HG02840 (cell line): ENCODE measurements around the gene ZNF593OS.

ENCODE experiments used
- ATAC-seq: cut with Tn5 transposase; IDR thresholded peaks from one replicate; pipeline ENCODE4 v1.9.1; 2021; ENCODE audit warnings: mild to moderate bottlenecking, moderate library complexity, moderate number of reproducible peaks; ENCODE audit not compliant: unreplicated experiment, low FRiP score

ZNF593OS gene

DNA sequence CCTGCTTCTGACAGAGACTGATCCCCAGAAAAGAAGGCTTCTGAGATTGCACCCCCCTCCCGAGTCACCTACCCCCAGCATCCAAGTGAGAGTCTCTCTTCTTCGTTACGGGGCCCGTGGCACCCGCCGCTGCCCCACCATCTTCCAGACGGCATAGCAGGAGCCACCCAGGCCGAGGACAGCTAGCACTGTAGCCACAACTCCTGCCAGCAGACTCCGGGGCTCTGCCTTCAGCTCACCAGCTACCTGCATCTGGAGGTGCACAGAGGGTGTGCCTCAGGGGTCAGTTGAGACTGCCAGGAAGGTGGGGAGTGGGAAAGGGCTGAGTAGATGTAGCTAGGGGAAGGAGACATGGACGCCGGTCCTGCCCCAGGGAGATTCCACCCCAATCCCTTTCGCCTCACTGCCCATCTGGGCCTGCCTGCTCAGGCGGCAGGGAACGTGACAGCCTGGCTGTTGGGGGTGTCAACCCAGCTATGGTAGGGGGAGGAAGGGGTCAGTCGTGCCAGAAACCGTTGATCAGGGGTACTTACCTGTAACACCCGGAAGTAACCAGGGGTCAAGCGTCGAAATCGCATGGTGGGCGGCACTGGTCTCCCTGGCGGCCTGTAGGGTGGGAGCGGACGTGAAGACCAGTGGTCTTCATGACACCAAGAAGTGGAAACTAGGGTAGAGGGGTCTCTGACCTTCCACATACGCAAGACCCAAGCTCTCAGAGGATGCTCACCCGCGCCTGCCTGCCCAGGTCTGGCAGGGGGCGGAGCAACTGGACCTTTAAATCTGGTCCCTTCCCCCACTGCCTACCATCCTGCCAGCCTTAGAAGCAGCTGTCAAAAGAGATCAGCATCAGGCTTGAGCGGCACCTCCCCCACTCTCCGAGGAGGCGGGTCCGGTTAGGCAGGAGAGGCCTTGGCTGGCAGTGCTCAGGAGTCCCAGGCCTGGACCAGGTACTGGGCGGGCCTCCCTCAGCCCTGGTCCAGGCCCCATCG, at the start of gene ZNF593OS:
Gene ZNF593OS (minus strand): TSS at position 749 of the 989 bp plus-strand sequence. CDS start 171 bp downstream, at position 578.
- ATAC-seq, result no peak

DNA sequence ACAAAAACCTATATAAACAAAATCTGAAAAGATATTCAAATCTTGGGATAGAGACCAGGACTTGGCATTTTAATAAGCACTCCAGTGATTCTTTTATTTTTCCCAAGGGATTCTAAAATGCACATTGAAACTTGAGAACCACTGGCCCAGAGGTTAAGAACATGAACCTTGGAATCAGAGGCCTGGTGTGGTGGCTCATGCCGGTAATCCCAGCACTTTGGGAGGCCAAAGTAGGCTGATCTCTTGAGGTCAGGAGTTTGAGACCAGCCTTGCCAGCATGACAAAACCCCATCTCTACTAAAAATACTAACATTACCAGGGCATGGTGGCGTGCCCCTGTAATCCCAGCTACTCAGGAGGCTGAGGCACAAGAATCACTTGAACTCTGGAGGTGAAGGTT, 49.5 kb upstream of the ZNF593OS start:
- no peak for ATAC-seq

DNA sequence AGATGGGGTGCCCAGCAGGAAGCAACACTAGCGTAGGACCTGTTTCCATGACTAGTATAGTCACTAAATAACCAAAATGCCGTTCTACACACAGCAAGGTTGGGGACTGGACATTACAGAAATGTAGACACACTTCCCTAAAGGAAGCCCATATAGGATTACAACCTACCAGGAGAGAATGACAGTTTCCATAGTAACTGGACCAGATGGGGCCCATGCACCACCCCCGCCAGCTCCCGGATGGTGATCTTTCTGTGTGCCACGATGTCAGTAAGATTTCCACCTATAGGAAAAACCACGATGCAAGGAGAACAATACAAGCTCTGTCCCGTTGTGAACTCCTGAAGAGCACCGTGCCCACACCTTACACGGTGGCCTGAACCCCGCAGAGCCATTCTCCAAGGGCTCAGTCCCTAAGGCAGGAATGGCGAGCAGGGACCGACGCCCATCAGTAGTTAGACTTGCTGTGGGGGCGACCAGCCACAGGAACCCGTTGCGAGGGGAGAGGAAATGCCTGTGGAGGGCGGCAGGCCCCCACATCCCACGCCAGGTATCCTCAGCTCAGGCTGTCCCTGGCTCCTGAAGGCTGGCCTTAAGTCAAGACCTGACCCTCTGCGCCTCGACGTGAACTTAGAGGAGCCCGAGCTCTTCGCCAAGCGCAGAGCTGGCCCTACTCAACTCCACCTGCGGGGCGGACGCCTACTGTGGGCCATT, 48.7 kb upstream of the ZNF593OS start:
- no peak for ATAC-seq

DNA sequence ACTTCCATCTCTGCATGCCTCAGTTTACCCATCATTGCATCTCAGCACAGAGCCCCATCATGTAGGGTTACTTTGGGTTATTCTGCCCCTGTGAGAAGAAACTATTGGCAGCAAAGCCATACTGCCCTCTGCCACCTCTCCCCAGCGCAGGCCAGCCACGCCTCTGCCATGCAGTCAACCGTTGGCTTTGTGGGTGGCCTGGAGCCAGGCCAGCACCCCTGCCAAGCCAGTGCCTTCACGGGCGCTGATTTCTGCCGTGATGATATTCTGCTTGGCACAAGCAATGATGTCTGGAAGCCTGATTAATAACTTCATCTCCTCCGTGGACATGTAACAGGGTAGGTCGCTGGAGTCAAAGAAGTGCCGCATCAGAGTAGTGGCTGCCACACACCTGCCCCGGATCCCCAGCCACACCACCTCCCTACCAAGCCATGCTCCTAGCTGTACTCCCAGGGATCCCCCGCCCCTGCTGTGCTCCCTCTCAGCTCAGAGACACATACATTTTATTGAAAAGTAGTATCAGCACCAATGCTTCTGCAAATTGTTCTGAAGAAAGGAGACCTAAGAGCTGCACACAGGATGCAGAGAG, 47.4 kb upstream of the ZNF593OS start:
- ATAC-seq, result no peak

DNA sequence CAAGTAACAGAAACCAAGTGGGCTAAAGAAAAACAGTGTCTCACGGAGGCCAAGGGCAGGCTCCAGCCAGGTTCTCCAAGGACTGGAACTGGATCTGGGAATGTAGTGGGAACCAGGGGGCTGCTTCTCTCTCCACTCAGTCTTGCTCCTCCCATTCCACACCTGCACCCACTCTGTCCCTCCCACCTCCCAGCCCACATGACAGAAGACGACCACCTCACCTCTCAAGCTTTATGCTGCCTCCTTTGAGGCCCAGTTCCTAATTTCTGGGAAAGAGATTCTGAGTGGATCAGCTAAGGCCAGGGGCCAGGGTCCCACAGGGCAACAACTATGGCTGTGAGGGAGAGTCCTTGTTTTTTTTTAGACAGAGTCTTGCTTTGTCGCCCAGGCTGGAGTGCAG, 43.6 kb upstream of the ZNF593OS start:
- ATAC-seq, result no peak

DNA sequence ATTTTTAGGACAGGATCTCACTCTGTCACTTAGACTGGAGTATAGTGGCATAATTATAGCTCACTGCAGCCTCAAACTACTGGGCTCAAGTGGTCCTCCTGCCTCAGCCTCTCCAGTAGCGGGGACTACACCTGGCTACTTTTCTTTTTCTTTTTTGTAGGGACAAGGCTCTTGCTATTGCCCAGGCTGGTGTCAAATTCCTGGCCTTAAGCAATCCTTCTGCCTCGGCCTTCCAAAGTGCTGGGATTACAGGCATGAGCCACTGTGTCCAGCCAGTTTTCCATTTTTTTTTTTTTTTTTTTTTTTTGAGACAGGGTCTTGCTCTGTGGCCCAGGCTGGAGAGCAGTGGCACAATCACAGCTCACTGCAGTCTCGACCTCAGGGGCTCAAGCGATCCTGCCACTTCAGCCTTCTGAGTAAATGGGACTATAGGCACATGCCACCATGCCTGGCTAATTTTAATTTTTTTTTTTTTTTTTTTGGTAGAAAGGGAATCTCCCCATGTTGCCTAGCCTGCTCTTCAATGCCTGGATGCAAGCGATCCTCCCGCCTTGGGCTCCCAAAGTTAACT, 41.8 kb upstream of the ZNF593OS start:
- no peak for ATAC-seq

DNA sequence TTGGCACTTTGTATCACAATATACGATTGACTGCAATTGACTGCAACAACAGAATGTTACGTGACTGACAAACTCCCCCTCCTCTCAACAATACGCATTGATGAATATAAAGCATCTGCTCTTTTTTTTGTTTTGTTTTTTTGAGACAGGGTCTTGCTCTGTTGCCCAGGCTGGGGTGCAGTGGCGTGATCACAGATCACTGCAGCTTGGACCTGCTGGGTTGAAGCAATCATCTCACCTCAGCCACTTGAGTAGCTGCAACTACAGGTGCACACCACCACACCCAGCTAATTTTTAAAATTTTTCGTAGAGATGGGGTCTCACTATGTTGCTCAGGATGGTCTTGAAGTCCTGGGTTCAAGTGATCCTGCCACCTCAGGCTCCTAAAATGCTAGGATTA, 41.1 kb upstream of the ZNF593OS start:
- ATAC-seq, result no peak

DNA sequence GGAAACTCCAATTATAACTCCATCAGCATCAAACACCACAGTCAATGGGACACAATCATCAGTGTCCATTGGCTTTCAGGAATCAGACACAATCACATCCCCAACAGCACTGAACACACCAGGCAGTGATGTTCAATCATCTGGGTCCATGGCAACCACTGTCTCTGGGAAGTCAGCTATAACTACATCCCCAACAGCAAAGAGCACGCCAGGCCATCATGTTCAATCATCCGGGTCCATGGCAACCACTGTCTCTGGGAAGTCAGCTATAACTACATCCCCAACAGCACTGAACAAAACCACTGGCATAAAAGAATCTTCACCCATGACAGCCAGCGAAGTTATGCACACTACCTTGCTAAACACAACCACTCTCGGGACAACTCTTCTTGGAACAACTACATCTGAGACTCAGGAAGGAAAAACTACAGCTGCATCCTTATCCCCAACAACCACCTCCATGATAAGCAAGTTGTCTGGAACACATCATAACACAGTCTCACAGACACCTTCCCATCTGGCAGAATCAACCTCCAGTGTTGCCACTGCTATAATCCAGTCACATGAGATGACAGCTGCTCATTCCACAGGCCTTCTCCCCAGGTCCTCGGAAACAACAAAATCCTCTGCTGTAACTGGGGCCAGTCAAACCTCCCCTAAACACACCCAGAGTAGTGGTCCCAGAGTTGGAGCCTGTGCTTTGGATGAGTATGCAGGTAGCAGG, 38.7 kb upstream of the ZNF593OS start:
- ATAC-seq, result no peak

DNA sequence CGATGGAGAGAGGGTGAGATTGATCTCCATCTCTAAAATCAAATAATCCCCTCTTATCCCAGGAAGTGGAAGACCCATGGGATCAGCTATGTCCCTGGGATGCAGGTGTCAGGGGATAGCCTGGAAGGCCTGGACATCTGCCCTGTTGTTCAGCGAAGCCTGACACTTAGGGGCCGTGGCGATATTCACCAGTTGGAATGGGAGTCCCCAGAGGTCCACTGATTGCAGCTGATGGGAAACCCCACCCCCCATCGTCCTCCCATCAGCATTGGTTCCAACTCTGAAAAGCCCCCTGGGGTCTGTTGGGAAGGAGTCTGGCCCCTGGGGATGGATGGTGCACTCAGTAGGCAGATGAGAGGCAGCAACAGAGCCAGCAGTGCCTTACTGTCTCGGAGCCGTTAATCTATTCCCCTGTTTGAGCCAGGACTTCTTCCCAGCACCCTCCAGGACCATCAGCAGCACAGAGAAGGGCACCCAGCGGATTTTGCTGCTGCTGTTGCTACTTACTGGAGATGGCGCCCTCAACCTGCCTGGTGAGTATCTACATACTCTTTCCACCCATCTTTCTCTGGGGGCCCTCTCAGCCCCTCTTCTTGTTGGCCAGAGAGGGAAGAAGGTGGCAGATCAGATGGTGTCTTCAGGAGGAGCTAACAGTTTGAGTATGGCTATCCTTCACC, 32.1 kb upstream of the ZNF593OS start:
- no peak for ATAC-seq

DNA sequence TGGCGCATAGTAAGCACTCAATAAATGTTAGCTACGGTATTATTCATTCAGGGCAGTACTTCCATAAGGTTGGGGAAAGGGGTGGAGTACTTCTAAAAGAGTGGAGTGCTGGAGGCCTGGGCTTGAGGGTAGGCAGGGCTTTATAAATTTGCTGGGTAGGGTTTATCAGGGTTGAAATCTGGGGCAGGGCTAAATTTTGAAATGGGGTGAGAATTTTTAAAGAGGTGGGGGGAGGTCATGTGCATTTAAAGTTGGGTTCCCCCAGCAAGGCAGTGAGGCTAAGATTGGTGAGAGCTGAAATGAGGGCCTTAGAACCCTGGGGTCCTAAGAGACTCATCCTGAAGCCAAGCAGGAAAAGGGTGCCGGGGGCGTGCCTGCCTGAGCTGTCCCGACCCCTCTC, 28.8 kb upstream of the ZNF593OS start:
- no peak for ATAC-seq

DNA sequence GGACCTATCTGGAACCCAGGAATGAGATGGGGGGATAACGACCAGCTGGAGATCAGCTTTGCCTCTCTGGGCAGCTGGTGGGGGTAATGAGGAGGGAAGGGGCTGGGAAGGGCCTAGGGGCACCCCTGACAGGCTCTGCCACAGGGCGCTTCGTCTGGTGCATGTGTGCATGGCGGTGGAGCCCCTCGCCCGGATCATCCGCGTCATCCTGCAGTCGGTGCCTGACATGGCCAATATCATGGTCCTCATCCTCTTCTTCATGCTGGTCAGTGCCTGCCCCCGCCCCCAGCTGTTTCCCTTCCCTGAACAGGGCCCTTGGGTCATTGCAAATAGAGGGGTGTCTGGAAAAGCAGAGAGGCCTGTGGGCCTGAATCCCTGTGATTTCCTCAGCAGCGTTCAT, 26.2 kb upstream of the ZNF593OS start:
- ATAC-seq, result no peak

DNA sequence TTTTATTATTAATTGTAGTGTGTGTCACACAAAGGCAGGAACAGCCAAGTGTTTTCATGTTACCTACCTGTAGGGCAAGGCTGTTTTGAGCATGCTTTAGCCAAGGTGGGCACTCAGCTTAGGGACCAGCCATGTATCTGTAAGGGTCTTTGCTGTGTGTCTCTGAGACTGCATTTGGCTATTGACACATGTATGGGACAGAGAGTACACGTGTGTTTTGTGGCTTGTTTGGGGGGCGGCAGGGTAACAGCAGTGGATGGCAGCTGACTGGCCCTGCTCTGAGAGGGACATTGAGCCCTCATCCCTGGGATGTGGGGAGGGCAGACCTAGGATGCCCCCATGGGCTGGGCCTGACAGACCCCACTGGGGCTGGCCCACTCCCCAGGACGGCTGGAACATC, 25.7 kb upstream of the ZNF593OS start:
- ATAC-seq, result no peak

DNA sequence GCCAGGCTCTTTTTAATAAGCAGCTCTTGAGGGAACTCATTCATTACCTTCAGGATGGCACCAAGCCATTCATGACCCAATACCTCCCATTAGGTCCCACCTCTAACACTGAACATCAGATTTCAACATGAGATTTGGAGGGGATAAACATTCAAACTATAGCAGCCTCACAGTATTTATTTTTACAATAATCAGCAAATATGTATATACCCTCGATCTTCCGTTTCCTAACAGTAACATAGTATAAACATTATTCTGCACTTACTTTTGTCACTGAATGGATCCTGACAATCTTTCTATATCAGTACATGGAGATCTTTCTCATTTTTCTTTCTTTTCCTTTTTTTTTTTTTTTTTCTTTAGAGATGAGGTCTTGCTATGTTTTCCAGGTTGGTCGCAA, 24.2 kb upstream of the ZNF593OS start:
- no peak for ATAC-seq

DNA sequence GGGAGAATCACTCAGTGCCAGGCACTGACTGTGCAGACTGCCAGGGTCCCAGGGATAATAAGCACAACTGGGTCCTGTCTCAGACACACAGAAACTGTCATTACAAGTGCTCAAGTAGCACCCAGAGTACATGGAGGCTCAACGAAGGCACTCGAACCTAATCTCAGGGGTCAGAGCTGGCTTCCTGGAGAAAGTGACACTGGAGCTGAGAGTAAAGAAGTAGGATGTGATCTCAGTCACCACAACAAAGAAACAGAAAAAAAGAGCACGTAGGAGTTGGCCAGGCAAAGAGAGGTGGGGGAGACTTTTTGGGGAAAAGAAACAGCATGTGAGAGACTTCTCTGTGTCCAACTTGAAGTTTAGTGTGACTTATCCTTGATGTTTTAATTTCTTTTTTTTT, 20.1 kb upstream of the ZNF593OS start:
- ATAC-seq, result no peak

DNA sequence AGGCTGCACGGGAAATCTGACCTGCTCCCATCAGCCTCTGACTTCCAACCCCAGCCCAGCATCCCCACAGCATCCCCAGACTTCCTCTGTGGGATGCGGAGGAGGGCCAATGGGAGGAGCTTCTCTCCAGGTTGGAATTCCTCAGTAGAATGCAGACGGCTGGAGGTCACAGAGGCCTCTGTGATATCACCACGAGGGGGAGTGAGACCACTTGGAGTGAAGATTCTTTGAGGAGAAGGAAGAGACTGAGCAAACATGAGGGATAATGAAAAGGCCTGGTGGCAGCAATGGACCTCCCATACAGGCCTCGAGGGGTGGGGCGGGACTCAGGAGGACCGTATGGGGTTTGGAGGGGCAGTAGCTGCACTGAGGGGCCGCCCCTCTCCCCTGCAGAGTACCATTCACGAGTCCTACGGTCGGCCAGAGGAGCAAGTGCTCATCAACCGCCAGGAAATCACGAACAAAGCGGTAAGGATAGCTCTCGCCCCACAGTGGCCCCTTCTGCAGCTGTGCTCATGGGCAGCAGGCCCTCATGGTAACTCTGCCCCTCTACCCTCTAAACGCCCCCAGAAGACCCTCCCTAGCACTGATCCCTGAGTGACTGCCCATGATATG, 18.8 kb upstream of the ZNF593OS start, which contains the start of gene CATSPER4:
Gene CATSPER4 (plus strand): TSS at position 230 of the 615 bp plus-strand sequence. CDS start 26 bp downstream, at position 256.
- ATAC-seq, result no peak

DNA sequence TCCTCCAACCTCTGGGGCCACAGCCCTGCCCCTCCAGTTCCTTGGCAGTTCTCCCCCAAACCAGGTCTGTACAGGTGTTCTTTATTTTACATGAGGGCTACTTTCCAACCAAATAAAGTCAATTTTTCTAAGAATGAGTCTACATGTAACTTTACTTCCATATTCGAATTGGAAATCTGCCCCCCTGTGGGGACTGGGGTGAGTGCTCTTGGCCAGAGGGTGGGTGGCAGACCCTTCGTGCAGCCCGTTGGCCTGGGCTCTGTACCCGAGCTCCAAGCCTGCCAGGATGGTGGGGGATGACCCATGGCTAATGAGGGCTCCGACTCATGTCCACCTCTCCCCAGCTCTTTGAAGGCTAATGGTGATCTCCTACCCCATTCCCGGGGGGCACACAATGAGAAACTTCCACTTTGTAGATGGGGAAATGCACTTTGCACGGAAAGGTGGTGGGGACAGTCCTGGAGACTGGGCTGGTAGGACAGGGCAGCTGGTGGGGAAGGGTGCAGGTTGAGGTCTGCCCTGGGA, 18.2 kb upstream of the ZNF593OS start:
- ATAC-seq, result no peak

DNA sequence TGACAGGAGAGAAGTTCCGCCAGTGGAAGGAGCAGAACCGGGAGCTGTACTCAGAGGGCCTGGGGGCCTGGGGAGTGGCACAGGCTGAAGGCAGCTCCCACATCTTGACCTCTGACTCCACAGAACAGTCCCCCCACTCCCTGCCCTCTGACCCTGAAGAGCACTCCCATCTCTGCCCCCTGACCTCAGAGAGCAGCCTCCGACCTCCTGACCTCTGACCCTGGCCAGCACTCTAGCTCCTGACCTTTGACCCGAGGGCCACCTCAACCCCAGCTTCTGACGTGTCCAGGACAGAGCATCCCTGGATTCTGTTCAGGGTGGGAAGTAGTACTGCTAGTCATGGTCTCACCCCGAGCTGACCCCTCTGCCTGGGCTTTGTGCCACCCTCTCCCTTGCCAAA, 17.7 kb upstream of the ZNF593OS start:
- ATAC-seq, result no peak

DNA sequence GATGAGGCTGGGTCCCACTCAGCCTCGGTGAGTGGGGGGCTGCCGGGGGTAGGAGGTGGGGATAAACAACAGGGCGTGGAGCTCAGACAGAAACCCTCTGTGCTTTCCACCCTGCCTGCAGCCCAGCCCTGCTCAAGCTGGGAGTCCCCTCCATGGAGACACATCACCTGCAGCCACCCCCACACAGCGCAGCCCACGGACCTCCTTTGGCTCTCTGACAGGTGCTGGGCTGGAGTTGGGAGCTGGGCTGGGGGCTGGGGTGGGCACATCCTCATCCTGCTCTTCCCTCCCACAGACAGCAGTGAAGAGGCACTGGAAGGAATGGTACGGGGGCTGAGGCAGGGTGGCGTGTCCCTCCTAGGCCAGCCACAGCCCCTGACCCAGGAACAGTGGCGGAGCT, 16.8 kb upstream of the ZNF593OS start:
- no peak for ATAC-seq

DNA sequence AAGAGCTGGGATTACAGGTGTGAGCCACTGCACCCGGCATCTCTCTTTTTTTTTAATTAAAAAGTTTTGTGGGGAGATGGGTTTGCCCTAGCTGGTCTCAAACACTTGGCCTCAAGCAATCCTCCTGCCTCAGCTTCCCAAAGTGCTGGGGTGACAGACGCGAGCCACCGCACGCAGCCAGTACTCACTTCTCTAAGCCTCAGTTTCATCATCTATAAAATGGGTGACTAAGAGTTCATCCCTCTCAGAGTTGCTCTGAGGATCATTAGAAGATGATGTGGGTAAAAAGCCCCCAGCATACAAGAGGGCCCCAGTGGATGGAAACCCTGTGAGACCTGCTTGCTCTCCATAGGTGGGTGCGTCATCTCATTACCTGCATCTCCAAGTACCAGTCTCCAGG, 16.2 kb upstream of the ZNF593OS start:
- ATAC-seq, result no peak
